NOMO-1 (cell line): ENCODE data around the gene A2M.

Source experiments
- DNase-seq, 2 experiments: peaks; one replicate each; lab custom pipeline; 2025; ENCODE audit not compliant: unreplicated experiment in 2 of 2; lab: John Stamatoyannopoulos, UW

Gene A2M

GRCh38 chr12:9074484-9075137, 41.1 kb downstream of the A2M start:
- DNase-seq = no peak

- DNase-seq = no peak
Observed at GRCh38 chr12:9073076-9073475, 42.6 kb downstream of the A2M start.

GRCh38 chr12:9072481-9073038, 43.2 kb downstream of the A2M start:
- DNase-seq = no peak

- DNase-seq = no peak
Observed at GRCh38 chr12:9071969-9072368, 43.8 kb downstream of the A2M start.

- DNase-seq = no peak
Observed at GRCh38 chr12:9071518-9071917, 44.2 kb downstream of the A2M start.

GRCh38 chr12:9070351-9070750, 45.4 kb downstream of the A2M start:
- DNase-seq = no peak

- no peak for DNase-seq
Observed at GRCh38 chr12:9068600-9068999, 47.1 kb downstream of the A2M start.

- no peak for DNase-seq
Observed at GRCh38 chr12:9068086-9068485, 47.6 kb downstream of the A2M start.

GRCh38 chr12:9066755-9067423, 48.8 kb downstream of the A2M start:
- DNase-seq = peak in 1 of 2 experiments; percentile 16

GRCh38 chr12:9066183-9066623, 49.5 kb downstream of the A2M start:
- no peak for DNase-seq

- DNase-seq = no peak
Observed at GRCh38 chr12:9065607-9065856, 50.2 kb downstream of the A2M start.

GRCh38 chr12:9064815-9065606, 50.7 kb downstream of the A2M start:
- no peak for DNase-seq

GRCh38 chr12:9064201-9064814, 51.4 kb downstream of the A2M start:
- peak; percentile 50 to 73 for DNase-seq

GRCh38 chr12:9052610-9053009, 63.1 kb downstream of the A2M start:
- no peak for DNase-seq

GRCh38 chr12:9051158-9051550, 64.6 kb downstream of the A2M start:
- DNase-seq = no peak

- no peak for DNase-seq
Observed at GRCh38 chr12:9050521-9051157, 65.1 kb downstream of the A2M start.

- peak; percentile 36 to 77 for DNase-seq
Observed at GRCh38 chr12:9049520-9050133, 66.1 kb downstream of the A2M start.

GRCh38 chr12:9048930-9049329, 66.8 kb downstream of the A2M start:
- no peak for DNase-seq

- DNase-seq = no peak
Observed at GRCh38 chr12:9047105-9047504, 68.6 kb downstream of the A2M start.

GRCh38 chr12:9043766-9044165, 72.0 kb downstream of the A2M start:
- no peak for DNase-seq
